ENCODE results near the gene MBLAC2.

Gene MBLAC2

DNA sequence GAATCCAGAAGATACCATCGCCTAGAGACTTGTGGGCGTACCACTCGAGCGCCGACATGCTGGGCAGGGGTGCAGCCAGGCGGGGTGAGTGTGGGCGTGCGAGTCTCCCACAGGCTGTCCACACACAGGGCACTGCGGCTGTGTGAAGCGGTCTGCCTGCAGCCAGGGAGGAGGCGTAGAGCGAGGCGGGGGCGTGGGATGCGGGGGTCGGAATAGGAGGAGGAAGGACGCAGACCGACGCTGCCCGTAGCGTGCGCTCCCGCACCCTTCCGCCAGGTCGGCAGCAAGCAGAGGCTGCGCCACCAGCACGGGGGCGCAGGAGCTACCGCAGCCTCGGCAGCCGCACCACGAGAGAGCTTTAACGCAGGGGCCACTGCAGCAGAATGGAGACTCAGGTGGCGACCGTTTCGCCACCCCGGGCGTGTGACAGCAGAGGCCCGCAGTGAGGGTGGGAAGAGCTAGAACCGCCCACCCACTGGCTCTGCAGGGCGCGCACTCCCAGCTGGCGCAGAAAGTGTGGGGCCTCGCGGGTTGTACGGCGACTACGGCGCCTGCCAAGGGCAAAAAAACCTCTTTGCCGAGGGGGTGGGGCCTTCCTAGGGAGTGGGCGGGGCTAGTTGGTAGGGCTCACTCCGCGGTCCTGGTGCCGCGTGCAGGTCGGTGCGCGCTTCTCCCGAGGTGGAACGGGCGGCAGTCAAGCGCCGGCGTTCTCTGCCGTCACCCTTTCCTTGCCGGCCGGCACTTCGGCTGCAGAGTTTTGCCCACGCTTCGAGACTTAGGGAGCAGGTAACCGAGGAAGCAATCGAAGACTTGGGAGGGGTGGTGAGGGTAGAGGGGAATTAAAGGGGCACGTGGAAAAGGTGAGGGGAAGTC lies at the start of gene MBLAC2, which contains the start of gene POLR3G:
Gene MBLAC2 (minus strand): TSS at position 537 of the 873 bp plus-strand sequence. CDS start 479 bp downstream, at position 58.
Gene POLR3G (plus strand): TSS at position 630 of the 873 bp plus-strand sequence. CDS start 10,704 bp downstream, outside the sequence.
- DNase-seq (ENCODE audit: low spot score): peak; percentile 93

- no peak for DNase-seq (ENCODE audit: low spot score)
Observed at GRCh38 chr5:90519081-90519480, 44.5 kb upstream of the MBLAC2 start.

DNA sequence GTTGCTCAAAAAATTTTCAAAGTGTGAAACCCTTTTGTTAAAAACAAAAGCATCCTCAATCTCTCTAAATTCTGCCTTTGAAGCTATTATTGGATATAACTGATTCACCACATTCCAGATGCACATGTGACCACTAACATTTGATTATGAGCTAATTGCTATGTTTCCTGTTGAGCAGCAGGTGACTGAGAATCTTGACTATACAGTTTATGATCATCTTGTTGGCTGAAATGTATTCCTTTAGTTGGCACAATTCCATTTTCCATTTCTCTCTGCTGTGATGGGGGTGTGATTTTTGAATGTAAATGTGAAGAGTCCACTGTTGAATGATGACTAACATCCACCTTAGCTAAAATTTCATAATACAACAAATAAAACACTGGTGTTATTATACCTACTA lies 44.1 kb upstream of the MBLAC2 start:
- no peak for DNase-seq (ENCODE audit: low spot score)

DNA sequence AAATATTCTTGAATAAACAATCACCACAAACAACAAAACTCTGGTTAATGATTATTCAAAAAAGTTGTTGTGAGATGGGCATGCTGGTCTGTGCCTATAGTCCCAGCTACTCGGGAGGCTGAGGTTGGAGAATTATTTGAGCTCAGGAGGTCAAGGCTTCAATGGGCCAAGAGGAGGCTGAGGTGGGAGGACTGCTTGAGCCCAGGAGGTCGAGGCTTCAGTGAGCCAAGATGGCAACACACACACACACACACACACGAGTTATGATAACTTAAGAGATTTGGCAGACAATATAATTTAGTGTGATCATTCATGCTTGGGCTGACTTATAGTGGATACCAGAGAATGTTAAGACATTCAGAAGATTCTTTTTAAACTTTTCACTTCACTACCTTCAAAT lies 39.9 kb upstream of the MBLAC2 start:
- DNase-seq (ENCODE audit: low spot score): no peak

GRCh38 chr5:90510438-90510837 lies 35.9 kb upstream of the MBLAC2 start:
- no peak for DNase-seq (ENCODE audit: low spot score)

DNA sequence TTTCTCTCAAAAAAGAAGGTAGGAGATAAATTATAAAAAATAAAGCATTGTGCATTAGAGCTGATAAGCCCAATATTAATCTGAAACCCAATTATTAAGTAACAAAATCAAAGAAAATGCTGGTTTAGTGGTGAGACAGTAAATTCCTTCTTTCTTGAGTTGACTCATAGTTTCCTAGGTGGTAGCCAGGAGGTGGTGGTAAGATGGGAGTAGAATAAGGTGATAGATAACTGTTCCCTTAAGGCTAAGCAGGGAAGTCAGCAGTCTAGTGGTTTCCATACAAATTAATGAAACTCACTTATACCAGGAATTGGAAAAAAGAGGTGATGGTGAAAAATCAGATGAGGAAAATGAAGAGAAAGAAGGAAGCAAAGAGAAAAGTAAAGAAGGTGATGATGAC lies 31.6 kb upstream of the MBLAC2 start:
- DNase-seq (ENCODE audit: low spot score): no peak

GRCh38 chr5:90504743-90505142 lies 30.2 kb upstream of the MBLAC2 start:
- DNase-seq (ENCODE audit: low spot score): no peak

- no peak for DNase-seq (ENCODE audit: low spot score)
Observed at GRCh38 chr5:90503596-90503995, 29.0 kb upstream of the MBLAC2 start.

GRCh38 chr5:90495146-90495545 lies 20.6 kb upstream of the MBLAC2 start:
- DNase-seq (ENCODE audit: low spot score): no peak

- no peak for DNase-seq (ENCODE audit: low spot score)
Observed at GRCh38 chr5:90494043-90494442, 19.5 kb upstream of the MBLAC2 start.

- no peak for DNase-seq (ENCODE audit: low spot score)
Observed at GRCh38 chr5:90488791-90489190, 14.2 kb upstream of the MBLAC2 start.

GRCh38 chr5:90484540-90484939 lies 10.0 kb upstream of the MBLAC2 start:
- DNase-seq (ENCODE audit: low spot score): no peak

DNA sequence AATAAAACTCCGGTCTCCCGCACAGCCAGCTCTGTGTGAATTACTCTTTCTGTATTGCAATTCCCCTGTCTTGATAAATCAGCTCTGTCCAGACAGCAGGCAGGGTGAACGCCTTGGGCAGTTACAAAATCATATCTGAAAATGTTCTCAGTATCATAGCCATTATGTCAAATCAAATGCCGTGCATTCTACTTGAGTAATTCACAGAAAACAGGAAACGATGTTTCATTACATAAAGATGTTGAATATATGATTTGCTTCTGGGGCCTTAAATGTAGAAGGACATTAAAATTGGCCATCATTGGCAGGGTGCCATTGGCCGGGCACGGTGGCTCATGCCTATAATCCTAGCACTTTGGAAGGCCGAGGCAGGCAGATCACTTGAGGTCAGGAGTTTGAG lies 8.6 kb upstream of the MBLAC2 start:
- no peak for DNase-seq (ENCODE audit: low spot score)

DNA sequence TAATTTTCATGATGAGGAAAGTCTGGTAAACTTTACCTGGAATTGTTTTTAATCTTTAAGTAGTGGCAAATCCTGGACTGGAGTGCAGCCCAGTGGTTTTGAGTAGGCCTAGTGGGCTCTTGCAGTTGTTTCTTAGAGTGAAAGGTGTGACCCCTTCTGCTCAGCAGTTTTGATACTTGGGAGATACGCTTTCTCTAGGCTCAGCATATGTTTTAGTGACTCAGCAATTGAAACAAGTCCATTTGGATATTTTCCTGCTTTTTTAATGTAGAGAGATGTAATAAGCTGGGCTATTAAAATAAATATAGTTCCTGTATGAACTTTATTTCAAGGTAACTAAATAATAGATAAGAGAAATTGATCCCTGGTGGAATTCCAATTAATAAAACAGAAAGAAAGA lies 6.1 kb upstream of the MBLAC2 start:
- DNase-seq (ENCODE audit: low spot score): no peak

DNA sequence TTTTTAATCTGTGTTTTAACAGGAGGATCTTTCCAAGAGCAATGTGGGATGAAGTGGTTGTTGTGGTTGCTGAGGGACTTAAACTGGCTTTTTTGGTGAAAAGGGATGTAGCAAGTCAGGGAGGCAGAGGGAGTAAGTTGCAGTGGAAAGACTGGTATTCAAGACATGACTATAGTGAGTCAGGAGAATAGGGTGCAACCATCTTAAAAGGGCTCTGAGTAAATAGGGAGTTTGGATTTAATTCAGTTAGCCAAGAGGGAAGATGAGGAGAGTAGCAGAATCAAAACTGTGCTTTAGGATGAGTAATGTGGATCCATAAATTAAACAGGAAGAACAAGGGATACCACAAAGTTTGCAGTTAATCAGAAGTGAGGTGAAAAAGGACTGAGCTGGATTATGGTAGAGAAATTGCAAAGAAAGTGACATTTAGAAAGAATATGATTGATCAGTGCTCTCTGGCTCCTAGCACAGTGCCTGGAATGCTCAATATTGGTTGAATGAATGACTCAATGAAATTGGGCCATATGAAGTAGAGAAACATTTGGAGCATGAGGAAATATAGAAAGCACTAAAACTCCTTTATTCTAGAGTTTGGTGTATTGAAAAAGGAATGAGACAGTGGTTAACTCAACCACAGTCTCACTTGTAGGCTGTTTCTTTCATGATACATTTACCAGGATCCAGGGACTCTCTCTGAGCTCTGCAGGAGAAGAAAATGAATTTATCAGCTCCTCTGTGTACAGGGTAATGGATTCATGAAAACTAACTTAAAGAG lies 5.2 kb upstream of the MBLAC2 start:
- DNase-seq (ENCODE audit: low spot score): no peak

DNA sequence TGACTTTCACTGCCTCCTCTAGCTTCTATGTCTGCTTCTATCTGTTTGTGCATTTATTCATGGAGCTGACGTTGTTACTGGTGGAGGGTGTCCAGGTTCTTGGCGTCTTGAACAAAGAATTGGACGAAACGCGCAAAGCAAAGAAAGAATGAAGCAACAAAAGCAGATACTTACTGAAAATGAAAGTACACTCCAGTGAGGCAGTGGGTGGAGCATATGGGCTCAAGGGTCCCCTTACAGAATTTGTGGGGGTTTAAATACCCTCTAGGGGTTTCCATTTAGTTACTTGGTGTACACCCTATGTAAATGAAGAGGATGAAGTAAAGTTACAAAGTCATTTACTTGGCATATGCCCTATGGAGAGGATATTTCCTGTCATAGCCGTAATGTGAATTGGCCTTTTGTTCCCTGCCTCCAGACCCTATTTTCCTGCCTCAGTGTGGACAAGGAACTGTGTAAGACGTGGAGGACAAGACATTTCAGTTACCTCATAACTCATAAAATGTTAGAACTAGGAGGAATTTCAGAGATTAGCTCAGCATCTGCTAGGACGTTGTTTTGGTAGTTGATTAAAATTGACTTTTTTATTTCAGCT lies 3.1 kb upstream of the MBLAC2 start:
- DNase-seq (ENCODE audit: low spot score): peak; percentile 13

DNA sequence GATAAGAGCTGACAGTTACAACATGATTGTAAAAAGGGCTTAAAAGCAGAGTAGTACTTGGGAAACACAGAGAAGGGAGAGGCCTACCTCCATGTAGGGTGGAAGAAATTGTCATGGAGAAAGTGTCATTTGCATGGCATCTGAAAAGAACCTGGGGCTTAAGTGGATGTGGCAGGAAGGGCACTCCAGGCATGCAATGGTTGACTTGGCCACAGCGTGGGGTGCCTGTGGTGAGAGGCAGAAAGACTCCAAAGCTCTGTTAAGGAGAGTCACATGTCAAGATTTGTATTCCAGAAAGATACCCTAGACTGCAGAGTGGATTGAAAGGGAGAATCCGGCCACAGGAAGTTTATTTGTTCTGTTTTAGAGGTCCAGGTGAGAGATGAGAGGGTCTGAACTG lies 2.5 kb upstream of the MBLAC2 start:
- peak; percentile 16 for DNase-seq (ENCODE audit: low spot score)

DNA sequence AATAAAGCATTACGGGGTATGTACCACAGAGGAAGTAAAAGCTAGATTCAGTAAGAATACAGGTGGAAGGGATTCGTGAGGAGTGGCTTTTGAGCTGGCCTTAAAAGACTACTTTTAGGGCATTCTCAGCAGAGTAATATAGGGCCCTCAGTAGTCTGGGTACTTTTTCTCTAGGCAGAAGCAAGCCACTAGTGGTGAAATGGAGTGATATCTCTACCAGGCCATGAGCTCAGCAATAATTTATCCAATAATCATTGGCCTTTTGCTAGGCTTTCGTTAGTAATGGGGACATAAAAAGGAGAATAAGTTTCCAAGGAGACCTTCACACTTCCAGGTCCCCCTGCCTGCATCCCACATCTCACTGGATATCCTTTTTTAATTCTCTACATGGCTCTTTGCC lies 1.8 kb upstream of the MBLAC2 start:
- DNase-seq (ENCODE audit: low spot score): no peak

DNA sequence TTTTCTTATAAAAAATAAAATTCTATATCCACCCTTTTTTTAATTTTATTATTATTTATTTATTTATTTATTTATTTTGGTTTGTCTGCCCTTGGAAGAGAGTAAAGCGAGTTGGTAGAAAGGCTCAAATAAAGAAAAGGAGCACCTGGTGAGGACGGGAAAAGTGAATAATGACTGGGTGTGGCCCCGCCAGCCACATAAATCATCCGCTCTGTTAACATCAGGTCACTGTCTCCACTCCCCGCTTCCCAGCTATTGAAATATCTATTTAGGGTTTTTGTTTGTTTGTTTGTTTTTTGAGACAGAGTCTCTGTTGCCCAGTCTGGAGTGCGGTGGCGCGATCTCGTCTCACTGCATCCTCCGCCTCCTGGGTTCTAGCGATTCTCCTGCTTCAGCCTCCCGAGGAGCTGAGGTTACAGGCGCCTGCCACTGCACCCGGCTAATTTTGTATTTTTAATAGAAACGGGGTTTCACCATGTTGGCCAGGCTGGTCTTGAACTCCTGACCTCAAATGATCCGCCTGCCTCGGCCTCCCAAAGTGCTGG lies 937 bp upstream of the MBLAC2 start:
- no peak for DNase-seq (ENCODE audit: low spot score)

- DNase-seq (ENCODE audit: low spot score): peak; percentile 21
Observed at GRCh38 chr5:90473396-90474234, 956 bp downstream of the MBLAC2 start.

GRCh38 chr5:90472783-90473395 lies 1.7 kb downstream of the MBLAC2 start:
- DNase-seq (ENCODE audit: low spot score): no peak
